GM04504 (cell line): ENCODE results near the gene RFFL.

Experiments used
- DNase-seq: peaks from one replicate; pipeline ENCODE4 v3.0.0-alpha.2; 2012; ENCODE audit warnings: low read depth

The RFFL gene

DNA sequence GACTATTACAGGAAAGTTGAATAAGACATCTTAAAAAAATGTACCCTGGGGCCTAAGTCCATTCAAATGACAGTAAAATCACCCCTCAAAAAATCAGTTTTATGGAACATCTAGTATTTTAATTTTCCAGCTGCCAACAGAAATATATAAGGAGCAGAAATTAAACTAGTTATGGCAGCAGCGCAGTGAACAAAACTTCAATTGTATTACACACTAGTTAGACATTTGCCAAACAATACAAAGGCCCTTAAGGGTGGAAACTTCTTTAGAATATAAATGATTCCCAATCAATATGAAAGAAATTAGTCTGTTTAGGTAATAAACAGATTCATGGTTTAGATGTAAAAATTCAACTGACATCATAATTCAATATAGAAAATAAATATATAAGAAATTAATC lies 18.1 kb upstream of the RFFL start:
- DNase-seq = no peak

DNA sequence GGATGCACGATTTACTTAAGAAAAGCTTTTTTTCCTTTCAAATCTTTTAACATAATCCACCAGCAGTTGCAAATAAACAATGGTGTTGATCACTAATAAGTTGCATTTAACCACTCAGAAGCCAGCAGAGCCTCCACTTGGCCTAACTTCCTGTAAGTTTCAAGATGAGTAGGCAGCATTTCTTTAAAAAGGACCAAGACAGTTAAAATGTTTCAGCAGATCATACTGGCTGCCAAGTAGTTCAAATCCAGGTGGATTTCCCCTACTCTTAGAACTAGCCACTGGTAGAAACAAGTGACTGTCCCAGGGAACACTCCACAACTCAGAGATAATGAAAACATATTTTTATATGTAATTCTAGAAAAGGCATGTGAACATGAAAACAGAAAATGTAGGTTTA lies 17.0 kb upstream of the RFFL start:
- DNase-seq = no peak

DNA sequence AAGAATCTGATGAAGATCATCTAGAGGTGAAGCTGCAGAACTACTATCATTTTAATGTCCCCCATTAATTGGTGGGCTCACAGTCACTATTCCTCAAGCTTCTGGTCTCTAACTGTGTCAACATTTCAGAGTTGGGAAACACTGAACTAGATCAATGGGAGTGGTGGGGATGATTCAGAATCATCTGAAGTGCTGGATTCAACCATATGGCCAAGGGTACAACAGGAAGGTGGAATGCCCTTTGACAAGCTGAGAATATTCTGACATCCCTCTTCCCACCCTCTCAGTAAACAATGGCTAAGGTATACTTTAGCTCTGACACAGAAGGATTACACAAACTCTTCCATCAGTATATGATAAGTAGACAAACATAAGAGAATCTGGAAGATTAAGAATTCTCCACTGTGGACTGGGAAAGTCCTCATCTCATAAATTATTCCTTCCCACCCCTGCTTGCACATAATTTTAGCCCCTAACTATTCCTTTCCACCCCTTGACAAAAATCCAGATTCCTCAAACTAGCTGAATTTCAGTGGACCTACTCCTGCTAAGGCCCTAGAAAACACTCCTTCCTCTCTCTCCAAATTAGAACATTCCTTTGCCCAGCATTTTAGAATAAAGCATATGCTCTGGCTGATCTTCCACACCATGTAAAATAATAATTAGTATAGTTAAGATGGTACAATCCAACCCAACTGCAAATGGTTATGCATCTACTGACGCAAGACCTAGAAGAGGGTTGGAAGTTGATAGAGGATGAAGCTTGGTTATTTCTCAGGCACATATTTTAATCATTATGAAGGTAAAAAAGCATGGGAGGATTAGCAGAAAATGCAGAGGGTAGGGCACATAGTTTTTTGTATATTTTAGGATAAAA lies 16.3 kb upstream of the RFFL start:
- DNase-seq = no peak

DNA sequence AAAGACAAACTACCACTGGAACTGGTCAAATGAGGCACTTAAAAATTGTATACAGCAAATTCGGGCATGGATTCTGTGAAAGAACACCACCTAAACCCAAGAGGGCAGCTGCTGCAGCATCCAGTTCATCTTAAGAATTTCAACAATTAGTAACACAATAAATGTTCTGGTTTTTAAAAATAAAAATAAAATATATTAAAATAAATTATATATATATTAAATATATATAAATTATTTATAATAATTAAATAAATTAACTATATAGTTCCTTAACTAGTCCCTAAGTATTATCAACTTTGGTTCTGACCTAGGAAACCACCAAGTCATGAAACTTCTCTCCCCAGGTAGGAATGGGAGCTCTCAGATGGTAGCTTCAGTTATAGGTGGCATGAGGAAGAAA lies 13.4 kb upstream of the RFFL start:
- no peak for DNase-seq

DNA sequence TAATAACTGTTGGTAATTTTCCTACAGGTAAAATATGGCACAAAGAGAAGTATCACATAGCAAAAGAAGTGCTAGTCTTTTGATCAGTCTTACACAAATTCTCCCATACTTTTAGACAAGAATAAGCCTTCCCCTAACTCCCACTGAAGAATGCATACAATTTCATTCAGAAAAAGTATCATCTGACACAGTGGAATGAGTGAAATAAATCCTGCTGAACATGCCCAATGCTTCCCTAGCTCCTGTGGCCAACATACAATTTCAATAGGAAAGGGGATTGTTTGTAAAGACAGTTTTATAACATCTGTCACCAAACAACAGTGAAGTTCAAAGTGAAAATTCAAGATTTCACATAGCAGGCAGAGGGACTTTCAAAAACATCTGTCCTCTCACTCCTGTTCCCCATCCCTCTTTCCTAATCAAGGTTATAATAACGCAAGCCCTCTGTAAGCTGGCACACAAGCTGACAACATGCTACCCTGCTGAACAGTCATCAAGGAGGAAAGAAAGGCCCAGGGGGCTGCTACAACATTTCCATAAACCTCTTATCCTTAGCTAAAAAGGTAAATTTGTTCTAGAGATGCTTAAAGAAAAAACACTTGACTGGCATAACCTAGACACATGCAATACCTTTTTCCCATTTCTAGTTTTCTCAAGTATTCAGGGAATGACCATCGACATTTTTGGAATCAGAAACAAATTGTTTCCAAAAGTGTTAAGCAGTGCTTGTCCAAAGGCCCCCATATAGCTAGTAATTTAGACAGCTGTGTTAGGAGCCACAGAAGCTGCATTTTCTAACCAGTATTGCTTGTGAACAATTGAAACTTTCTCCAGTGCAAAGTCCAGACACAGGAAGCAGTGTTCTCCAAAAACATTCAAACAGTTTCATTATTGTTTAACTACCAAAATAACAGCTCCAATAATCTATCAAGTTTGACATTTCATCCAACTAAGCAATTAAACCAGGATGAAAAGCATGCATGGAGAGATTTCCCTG lies 11.5 kb upstream of the RFFL start:
- DNase-seq = no peak

DNA sequence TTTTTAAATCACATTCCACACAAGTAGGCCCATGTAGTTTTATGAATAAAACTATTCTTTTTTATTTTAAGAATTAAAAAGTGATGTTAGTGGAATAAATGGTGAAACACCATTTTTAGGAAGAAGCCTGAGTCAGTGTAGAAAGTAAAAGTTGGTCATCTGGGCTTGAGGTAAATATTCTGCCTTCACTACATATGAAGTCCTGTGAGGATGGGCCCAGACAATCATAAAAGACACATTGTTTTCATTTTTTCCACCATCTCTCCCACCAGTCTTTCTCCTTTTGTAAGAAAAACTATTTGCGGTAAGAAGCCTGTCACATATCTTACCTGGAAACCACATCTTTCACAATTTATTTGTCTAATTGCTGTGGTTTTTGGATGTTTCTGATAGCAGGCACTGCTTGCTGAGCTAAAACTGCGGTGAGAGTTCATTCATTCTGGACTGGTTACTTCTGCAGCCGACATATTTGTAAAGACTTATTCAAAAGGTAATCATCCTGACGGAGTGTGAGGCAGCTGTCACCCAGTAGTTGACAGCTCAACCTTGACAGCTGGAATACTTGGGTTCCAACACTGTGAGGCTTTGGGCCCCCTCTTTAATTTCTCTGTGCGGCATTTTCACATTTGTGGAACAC lies 10.6 kb upstream of the RFFL start:
- no peak for DNase-seq

DNA sequence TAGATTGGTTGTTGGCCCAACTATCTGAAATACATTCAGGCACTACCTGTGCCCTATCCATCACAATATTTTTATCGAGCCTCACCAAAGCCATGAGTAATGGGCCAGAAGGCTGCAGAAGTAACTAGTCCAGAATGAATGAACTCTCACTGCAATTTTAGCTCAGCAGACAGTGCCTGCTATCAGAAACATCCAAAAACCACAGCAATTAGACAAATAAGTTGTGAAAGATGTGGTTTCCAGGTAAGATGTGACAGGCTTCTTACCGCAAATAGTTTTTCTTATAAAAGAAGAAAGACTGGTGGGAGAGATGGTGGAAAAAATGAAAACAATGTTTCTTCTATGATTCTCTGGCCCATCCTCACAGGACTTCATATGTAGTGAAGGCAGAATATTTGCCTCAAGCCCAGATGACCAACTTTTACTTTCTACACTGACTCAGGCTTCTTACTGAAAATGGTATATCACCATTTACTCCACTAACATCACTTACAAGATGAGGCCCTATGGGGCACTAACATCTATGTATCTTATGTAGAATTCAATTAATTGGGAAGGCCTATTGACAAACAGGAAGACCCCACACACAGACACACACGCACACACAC lies 9.8 kb upstream of the RFFL start:
- DNase-seq = no peak

DNA sequence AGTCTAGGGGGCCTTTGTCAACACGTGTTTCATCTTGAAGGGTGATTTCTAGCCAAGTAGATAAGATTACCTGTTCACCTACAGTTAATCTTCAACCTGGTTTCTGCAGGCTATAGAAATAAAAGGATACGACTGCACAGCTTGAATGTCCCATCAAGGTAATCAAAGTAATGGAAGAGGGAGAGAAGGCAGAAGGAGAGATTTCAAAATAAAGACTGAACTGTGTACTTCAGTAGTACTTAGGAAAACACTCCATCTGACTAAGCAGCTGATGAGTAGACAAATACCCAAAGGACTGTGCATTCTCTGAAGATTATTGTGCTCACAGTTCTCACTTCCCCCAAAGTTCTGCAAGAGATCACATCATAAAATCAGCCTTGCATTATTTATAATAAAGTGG lies 5.8 kb upstream of the RFFL start:
- no peak for DNase-seq

DNA sequence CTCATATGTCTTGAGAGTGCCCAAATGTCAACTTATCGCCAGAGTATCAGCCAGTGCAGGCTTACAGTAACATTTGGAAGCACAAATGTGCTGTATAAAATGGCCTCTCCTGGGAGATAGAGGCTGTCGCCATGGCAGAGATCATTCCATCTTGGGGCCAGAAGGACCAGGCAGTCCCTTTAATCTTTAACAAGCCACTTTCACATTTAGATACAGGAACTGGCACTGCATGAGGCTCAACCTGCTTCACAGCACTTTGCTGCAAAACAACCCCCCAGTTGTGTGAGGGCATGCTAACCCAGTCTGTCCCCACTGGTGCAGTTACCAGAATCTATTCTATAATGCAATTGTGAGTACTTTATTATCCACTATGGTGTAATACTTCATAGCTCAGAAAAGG lies 4.7 kb upstream of the RFFL start:
- no peak for DNase-seq

DNA sequence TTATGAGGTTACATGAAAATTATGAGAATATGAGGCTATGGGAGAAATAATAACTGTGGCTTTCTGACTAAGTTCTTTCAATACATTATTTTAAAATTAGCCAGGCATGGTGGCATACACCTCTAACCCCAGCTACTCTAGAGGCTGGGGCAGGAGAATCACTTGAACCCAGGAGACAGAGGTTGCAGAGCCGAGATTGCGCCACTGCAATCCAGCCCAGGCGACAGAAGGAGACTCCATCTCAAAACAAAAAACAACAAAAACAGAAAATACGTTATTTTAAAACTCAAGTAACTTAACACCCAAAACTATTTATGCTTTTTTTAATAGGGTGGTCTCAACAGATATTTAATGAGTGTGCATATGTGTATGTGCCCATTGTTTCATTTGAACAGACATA lies 2.4 kb upstream of the RFFL start:
- no peak for DNase-seq

DNA sequence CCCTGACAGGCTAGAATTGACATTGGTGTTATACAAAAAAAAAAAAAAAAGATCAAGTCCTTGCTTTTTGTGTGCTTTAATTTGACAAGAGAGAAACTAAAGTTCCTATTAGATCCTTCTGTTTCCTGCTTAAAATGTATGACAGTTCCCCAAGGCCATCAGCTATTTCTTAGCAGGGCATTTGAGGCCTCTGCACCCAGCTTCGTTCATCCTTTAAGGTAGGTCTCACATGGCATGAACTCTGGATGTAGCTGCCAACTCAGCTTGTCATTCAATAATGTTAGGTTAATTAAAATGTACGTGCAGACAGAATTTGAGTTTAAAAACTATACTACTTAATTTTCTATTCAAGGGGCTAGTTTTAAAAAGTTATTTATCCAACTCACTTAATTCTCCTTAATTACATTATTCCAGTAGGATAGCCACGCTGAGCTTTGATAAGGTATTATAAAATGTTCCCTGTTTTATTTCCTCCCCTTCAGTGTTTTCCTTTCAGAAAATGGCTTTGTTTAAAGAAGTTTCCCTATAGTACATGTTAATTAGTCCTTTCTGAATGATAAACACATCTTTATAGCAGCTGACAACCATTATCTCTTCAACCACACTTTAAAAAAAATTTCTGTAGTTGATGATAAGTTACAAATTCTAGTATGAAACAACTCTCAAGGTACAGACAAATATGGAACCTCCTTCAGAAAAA lies 1.2 kb upstream of the RFFL start:
- no peak for DNase-seq

DNA sequence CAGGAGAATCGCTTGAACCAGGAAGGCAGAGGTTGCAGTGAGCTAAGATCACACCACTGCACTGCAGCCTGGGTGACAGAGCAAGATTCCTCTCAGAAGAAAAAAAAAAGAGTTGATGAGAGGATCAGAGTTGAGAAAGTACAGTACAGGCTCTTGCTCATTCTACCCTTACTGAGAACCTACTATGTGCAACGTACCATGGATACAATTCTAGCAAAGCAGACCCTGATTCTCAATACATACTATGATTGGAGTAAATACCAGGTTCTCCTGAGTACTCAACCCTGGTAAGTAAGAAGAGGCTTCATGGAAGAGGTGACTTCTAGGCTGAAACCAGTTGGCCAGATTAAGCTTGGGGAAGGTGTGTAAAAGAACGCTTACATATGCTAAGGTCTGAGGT lies 1.2 kb downstream of the RFFL start:
- no peak for DNase-seq

DNA sequence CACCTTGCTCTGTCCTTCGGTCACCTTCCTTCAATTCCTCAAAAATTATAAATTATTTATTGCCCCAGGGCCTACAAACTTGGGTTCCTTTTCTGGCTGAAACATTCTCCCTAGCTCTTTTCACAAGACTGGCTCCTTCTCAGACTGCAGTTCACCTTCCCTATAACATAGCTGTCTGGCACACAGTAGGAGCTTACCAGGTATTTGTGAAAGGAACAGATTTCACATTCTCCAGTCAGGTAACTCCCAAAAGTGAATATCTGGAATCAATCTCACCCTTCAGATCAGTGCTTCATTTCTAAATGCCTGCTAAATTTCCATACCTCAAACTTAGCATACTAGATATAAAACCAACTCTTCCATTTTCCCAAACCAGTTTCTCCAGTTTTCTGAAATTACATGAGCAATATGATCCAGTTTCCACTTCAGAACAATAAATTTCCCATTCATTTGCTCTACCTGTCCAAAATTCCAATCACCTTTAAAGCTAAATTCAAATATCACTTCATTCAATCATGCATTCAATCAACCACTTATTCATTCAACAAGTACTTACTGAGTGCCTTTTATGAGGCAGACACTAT lies 6.1 kb downstream of the RFFL start:
- no peak for DNase-seq

DNA sequence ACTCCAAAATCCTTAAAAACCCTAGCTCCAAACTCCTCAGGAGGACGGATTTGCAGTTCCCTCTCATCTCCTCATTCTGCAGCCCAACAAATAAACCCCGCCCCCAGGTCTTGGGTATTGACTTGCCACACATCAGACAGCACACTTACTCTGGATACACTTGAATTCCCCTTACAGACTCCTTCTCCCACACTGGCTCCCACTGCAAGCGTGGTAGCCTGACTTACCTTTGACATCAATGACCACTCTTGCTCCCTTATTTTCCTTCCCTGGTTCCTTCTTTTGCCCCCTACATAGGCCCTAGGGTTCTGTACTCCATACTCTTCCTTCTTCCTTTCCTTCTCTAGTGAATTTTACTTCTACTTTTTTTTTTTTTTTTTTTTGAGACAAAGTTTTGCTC lies 7.5 kb downstream of the RFFL start:
- DNase-seq = no peak

DNA sequence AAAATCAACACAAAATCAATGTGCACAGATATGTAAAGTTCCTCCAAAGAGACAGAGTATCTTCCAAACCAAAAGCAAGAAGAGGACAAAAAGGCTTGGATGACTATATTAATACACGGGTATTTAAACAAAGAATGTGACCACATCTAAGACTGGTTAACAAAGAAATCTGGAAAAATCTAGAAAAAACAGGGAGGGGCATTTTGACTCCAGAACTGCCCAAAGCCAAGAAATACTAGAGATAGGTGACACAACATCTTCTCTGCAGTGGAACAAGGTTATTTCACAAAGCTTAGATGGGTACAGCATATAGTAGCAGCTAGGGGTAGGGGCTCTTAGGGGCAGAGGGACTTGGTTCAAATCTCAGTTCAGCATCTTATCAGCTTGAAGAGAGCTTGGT lies 10.3 kb downstream of the RFFL start:
- no peak for DNase-seq

DNA sequence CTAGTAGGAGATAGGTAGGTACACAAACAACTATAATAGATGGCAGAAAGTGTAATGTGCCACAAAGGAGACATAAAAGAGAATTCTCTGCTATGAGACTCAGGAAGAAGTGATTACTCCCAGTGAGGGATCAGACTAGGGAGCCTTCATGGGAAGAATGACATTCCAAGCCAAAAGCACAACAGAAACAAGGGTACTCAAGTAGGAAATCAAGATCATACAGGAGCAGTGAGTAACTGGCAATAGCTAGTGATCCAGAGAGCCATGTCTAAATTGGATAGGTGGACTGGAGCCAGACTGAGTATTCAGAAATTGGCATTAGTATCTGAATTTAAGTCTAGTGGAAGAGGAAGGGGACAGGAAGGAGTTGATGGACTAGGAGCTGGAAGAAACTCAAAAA lies 10.7 kb downstream of the RFFL start:
- DNase-seq = no peak

DNA sequence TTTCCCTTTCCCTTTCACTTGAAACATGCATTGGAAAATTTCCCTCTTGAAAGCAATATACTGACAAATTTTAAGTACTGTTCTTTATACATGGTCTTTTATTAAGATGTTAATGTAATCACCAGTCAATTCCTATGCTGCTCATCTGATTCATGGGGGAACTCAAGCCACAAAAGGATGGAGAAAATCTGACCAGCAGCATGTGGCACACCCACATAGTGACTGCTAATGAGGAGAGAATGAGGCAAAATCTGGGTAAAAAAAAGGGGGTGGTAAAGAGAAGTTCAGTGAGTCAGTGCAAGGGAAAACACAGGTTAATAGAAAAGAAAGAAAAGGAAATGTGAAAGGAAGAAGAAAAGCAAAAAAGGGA lies 11.3 kb downstream of the RFFL start:
- peak; percentile 18 for DNase-seq

DNA sequence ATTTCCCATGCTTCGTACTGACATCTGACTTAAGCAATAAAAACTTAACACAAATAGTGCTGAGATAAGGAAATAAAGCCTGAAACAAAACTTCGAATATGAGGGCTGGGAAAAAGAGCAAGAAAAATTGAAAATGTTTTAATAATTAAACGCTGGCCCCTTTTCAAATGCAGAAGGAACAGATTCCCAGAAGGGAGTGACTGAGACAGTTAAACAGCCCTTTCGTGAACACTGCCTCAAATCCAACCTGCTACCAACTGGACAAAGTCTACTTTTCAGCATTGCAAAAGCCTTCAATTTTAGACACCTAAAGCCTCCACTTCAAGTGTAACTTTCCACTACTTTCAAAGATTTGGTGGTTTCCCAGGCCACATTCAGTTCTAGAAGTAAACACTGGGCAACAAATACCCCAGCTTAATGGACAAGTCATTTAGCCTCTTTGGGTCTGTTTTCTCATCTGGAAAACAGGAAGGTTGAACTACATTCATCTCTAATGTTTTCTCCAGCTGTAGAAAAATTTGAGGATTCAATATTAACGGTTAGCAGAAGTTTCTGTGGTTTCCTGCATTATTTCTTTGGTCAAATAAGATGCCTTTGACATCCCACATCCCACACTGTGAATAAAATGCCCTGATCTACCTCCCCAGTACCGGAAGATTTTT lies 11.8 kb downstream of the RFFL start:
- DNase-seq = no peak

DNA sequence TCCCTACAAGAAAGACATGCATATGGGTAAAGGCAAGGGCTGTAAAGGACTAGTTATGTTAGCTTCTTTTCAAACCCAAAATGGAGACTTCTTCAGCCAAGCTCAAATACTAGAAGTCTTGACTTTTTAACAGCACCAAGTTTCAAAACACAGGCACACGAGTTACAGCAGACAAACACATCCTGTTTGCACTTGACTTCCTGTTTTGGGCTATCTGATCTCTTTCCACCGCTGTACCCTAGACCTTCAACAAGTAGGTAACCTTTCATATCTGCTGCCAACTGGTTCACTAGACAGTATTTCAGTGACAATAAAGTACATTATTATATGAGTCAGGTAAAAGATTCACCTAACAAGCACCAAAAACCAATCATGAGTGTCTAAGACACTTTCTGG lies 12.3 kb downstream of the RFFL start:
- no peak for DNase-seq

DNA sequence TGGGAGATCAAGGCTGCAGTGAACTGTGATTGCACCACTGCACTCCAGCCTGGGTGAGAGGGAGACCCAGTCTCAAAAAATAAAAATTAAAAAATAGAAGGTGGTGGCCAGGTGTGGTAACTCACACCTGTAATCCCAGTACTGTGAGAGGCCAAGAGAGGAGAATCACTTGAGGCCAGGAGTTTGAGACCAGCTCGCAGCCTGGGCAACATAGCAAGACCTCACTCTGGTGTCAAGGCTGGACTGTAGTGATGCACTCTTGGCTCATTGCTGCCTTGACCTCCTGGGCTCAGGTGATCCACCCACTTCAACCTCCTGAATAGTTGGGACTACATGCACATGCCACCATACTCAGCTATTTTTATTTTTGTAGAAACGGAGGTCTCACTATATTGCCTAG lies 13.3 kb downstream of the RFFL start:
- no peak for DNase-seq
